ENCODE results near the gene BRI3. TPM values are rescaled to one million over a fixed set of nuclear protein-coding genes. Genes with fewer than 3 reads are reported as not detected.

Gene BRI3
- total and polyA plus RNA-seq, 2 of the 13 experiments (the other 11 are each of a cell fraction or from before 2014, with no cell fraction given), result 54.0 to 103 TPM

DNA sequence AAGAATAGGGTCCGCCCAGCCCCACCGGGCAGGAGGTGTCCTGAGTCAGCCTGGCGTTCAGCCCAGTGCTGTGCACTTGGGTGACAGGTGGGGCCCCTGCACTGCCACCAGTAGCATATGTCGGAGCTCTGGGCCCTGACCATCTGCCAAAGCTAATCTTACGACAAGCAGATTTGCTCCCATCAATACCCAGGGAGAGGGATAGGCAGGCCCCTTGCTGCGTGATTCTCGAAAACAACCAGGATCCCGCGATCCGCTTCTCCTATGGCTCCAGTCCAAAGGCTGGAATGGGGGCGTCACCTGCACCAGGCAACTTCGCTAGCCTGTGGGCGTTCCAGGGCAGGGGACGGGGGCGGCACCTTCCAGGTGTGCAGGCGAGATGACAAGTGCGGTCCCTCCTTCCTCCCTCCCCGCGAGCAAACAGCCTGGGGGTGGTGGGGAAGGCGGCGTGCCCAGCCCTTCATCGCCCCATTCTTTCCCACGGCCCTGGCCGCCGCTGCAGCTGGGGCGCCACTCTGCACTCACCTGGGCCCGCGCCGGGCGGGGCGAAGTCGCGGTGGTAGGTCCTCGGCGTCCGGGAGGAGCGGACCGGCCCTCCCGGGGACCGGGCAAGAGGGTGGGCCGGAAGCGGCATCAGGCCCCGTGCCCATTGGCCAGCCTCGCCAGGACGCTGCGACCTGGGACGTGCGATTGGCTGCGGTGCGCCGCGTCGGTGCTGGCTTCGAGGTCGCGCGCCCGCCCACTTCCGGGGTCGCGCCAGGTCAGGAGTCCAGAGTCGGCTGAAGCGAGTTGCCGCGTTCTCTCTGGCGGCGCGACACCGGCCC lies 29.7 kb upstream of the BRI3 start, which contains the start of gene TECPR1 (continued):
- TF ChIP-seq, protein P1, sequence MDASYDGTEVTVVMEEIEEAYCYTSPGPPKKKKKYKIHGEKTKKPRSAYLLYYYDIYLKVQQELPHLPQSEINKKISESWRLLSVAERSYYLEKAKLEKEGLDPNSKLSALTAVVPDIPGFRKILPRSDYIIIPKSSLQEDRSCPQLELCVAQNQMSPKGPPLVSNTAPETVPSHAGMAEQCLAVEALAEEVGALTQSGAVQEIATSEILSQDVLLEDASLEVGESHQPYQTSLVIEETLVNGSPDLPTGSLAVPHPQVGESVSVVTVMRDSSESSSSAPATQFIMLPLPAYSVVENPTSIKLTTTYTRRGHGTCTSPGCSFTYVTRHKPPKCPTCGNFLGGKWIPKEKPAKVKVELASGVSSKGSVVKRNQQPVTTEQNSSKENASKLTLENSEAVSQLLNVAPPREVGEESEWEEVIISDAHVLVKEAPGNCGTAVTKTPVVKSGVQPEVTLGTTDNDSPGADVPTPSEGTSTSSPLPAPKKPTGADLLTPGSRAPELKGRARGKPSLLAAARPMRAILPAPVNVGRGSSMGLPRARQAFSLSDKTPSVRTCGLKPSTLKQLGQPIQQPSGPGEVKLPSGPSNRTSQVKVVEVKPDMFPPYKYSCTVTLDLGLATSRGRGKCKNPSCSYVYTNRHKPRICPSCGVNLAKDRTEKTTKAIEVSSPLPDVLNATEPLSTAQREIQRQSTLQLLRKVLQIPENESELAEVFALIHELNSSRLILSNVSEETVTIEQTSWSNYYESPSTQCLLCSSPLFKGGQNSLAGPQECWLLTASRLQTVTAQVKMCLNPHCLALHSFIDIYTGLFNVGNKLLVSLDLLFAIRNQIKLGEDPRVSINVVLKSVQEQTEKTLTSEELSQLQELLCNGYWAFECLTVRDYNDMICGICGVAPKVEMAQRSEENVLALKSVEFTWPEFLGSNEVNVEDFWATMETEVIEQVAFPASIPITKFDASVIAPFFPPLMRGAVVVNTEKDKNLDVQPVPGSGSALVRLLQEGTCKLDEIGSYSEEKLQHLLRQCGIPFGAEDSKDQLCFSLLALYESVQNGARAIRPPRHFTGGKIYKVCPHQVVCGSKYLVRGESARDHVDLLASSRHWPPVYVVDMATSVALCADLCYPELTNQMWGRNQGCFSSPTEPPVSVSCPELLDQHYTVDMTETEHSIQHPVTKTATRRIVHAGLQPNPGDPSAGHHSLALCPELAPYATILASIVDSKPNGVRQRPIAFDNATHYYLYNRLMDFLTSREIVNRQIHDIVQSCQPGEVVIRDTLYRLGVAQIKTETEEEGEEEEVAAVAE (CRISPR knock-in tag; IDR thresholded peaks at IDR 0.05; ENCODE audit: borderline replicate concordance), result no peak
- TF ChIP-seq ZNF660 (CRISPR knock-in tag; IDR thresholded peaks at IDR 0.05; ENCODE audit: borderline replicate concordance, low read depth), result no peak
- no peak for TF ChIP-seq PRMT3 (CRISPR knock-in tag; IDR thresholded peaks at IDR 0.05; ENCODE audit: borderline replicate concordance, low read depth)
- TF ChIP-seq ZSCAN9 (CRISPR knock-in tag; IDR thresholded peaks at IDR 0.05; ENCODE audit: borderline replicate concordance), result no peak
- TF ChIP-seq SAP130 (CRISPR knock-in tag; IDR thresholded peaks at IDR 0.05; ENCODE audit: low read depth), result peak; percentile 99
- TF ChIP-seq, protein P2, sequence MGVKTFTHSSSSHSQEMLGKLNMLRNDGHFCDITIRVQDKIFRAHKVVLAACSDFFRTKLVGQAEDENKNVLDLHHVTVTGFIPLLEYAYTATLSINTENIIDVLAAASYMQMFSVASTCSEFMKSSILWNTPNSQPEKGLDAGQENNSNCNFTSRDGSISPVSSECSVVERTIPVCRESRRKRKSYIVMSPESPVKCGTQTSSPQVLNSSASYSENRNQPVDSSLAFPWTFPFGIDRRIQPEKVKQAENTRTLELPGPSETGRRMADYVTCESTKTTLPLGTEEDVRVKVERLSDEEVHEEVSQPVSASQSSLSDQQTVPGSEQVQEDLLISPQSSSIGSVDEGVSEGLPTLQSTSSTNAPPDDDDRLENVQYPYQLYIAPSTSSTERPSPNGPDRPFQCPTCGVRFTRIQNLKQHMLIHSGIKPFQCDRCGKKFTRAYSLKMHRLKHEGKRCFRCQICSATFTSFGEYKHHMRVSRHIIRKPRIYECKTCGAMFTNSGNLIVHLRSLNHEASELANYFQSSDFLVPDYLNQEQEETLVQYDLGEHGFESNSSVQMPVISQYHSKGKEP (CRISPR knock-in tag; IDR thresholded peaks at IDR 0.05), result no peak
- no peak for TF ChIP-seq ZNF841 (CRISPR knock-in tag; IDR thresholded peaks at IDR 0.05; ENCODE audit: borderline replicate concordance)
- 0 out of 2 replicates have a peak, but pooled peaks have one; percentile 60 for TF ChIP-seq FOXK1 (CRISPR knock-in tag; IDR thresholded peaks at IDR 0.05; ENCODE audit: borderline replicate concordance, low read depth)
- 0 out of 2 replicates have a peak, but pooled peaks have one; percentile 11 for TF ChIP-seq ZNF317 (CRISPR knock-in tag; IDR thresholded peaks at IDR 0.05)
- TF ChIP-seq ZNF263 (CRISPR knock-in tag; IDR thresholded peaks at IDR 0.05), result peak; percentile 82; the same call in 1 of the 2 replicates
- TF ChIP-seq, protein P3, sequence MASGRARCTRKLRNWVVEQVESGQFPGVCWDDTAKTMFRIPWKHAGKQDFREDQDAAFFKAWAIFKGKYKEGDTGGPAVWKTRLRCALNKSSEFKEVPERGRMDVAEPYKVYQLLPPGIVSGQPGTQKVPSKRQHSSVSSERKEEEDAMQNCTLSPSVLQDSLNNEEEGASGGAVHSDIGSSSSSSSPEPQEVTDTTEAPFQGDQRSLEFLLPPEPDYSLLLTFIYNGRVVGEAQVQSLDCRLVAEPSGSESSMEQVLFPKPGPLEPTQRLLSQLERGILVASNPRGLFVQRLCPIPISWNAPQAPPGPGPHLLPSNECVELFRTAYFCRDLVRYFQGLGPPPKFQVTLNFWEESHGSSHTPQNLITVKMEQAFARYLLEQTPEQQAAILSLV (CRISPR knock-in tag; IDR thresholded peaks at IDR 0.05; ENCODE audit: borderline replicate concordance), result peak; percentile 91
- TF ChIP-seq NPAS2 (CRISPR knock-in tag; IDR thresholded peaks at IDR 0.05; ENCODE audit: borderline replicate concordance), result no peak
- TF ChIP-seq STAG1 (CRISPR knock-in tag; IDR thresholded peaks at IDR 0.05), result no peak; the same call in 1 of the 2 replicates
- no peak for TF ChIP-seq ZNF101 (CRISPR knock-in tag; IDR thresholded peaks at IDR 0.05; ENCODE audit: borderline replicate concordance, low read depth)
- TF ChIP-seq TOE1 (CRISPR knock-in tag; IDR thresholded peaks at IDR 0.05), result 0 out of 2 replicates have a peak, but pooled peaks have one; percentile 35
- TF ChIP-seq RFX3 (CRISPR knock-in tag; IDR thresholded peaks at IDR 0.05), result no peak
- TF ChIP-seq ZNF788 (CRISPR knock-in tag; IDR thresholded peaks at IDR 0.05; ENCODE audit: borderline replicate concordance), result peak; percentile 79; the same call in 1 of the 2 replicates
- TF ChIP-seq, protein P4, sequence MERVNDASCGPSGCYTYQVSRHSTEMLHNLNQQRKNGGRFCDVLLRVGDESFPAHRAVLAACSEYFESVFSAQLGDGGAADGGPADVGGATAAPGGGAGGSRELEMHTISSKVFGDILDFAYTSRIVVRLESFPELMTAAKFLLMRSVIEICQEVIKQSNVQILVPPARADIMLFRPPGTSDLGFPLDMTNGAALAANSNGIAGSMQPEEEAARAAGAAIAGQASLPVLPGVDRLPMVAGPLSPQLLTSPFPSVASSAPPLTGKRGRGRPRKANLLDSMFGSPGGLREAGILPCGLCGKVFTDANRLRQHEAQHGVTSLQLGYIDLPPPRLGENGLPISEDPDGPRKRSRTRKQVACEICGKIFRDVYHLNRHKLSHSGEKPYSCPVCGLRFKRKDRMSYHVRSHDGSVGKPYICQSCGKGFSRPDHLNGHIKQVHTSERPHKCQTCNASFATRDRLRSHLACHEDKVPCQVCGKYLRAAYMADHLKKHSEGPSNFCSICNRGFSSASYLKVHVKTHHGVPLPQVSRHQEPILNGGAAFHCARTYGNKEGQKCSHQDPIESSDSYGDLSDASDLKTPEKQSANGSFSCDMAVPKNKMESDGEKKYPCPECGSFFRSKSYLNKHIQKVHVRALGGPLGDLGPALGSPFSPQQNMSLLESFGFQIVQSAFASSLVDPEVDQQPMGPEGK (CRISPR knock-in tag; IDR thresholded peaks at IDR 0.05), result peak; percentile 64
- TF ChIP-seq KAT7 (CRISPR knock-in tag; IDR thresholded peaks at IDR 0.05; ENCODE audit: borderline replicate concordance), result peak; percentile 86
